ENCODE data around the gene HSD17B13. TPM values are rescaled to one million over a fixed set of nuclear protein-coding genes. Genes with fewer than 3 reads are reported as not detected.

HSD17B13 gene
- total and polyA plus RNA-seq, 2 of the 4 experiments (the other 2 are of a cell fraction) = not detected

- in situ Hi-C loops (cut with MboI; ENCODE audit: low sequenced_read_pairs) = no loop called here
- no peak overlapping the region for H3K27ac ChIP-seq (ENCODE audit: insufficient read depth, low read length)
These were observed 3.8 kb upstream of the HSD17B13 start for GRCh38 chr4:87326460-87326859.

More at GRCh38 chr4:87326460-87326859, 3.8 kb upstream of the HSD17B13 start:
- WGBS, 2 experiments (ENCODE audit: extremely low coverage in 2 of 2, insufficient read length in 1 of 2) = no CpG with 5 or more reads among the region's 3 CpGs
- H3K56ac ChIP-seq (ENCODE audit: extremely low read depth, insufficient read depth, low read length) = no peak overlapping the region
- H4K8ac ChIP-seq (ENCODE audit: low read depth in 2 of 2, low read length in 2 of 2) = no peak overlapping the region
- no peak overlapping the region for H4K5ac ChIP-seq (ENCODE audit: low read depth, low read length)
- TF ChIP-seq POLR2A (IDR thresholded peaks at IDR 0.05; ENCODE audit: low read depth, low read length) (no peak), RAD21 (IDR thresholded peaks at IDR 0.05; ENCODE audit: low read length) (no peak), FOS (IDR thresholded peaks at IDR 0.05; ENCODE audit: low read depth, low read length) (no peak), BHLHE40 (IDR thresholded peaks at IDR 0.05; ENCODE audit: low read depth, low read length) (no peak), MXI1 (IDR thresholded peaks at IDR 0.05; ENCODE audit: borderline replicate concordance, low read depth, low read length) (no peak), RCOR1 (IDR thresholded peaks at IDR 0.05; ENCODE audit: insufficient replicate concordance, low read length) (no peak), SMC3 (IDR thresholded peaks at IDR 0.05; ENCODE audit: low read depth, low read length) (no peak), NFE2L2 (IDR thresholded peaks at IDR 0.05; ENCODE audit: low read depth, low read length) (no peak), CEBPB (IDR thresholded peaks at IDR 0.05; ENCODE audit: low read depth, low read length) (no peak), RFX5 (IDR thresholded peaks at IDR 0.05; ENCODE audit: low read depth, low read length) (no peak), MAFK (IDR thresholded peaks at IDR 0.05; ENCODE audit: low read depth, low read length) (no peak), MAZ (IDR thresholded peaks at IDR 0.05; ENCODE audit: borderline replicate concordance, low read depth, low read length) (no peak), CHD1 (IDR thresholded peaks at IDR 0.05; ENCODE audit: low read depth, low read length) (no peak)
- TF ChIP-seq, protein P1, sequence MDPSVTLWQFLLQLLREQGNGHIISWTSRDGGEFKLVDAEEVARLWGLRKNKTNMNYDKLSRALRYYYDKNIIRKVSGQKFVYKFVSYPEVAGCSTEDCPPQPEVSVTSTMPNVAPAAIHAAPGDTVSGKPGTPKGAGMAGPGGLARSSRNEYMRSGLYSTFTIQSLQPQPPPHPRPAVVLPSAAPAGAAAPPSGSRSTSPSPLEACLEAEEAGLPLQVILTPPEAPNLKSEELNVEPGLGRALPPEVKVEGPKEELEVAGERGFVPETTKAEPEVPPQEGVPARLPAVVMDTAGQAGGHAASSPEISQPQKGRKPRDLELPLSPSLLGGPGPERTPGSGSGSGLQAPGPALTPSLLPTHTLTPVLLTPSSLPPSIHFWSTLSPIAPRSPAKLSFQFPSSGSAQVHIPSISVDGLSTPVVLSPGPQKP (IDR thresholded peaks at IDR 0.05; ENCODE audit: borderline replicate concordance, low read depth, low read length) = no peak
- TF ChIP-seq, protein P2, sequence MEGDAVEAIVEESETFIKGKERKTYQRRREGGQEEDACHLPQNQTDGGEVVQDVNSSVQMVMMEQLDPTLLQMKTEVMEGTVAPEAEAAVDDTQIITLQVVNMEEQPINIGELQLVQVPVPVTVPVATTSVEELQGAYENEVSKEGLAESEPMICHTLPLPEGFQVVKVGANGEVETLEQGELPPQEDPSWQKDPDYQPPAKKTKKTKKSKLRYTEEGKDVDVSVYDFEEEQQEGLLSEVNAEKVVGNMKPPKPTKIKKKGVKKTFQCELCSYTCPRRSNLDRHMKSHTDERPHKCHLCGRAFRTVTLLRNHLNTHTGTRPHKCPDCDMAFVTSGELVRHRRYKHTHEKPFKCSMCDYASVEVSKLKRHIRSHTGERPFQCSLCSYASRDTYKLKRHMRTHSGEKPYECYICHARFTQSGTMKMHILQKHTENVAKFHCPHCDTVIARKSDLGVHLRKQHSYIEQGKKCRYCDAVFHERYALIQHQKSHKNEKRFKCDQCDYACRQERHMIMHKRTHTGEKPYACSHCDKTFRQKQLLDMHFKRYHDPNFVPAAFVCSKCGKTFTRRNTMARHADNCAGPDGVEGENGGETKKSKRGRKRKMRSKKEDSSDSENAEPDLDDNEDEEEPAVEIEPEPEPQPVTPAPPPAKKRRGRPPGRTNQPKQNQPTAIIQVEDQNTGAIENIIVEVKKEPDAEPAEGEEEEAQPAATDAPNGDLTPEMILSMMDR (conservative IDR thresholded peaks at IDR 0.05; ENCODE audit: low read depth, low read length) = no peak
- no peak overlapping the region for H2BK20ac ChIP-seq (ENCODE audit: low read depth, low read length)
- no TSS peak for BruUV-seq (replicated peaks)
- ChIA-PET POLR2A (ENCODE audit: unreplicated experiment) (no interaction called here), CTCF (no interaction called here)
- H3K36me3 ChIP-seq (ENCODE audit: control insufficient read depth, insufficient read depth, low read length) = no peaks in the 10 kb centered on the region
- no peaks in the 10 kb centered on the region for H3K9me3 ChIP-seq (ENCODE audit: control insufficient read depth, insufficient read depth, low read length)
- no peak overlapping the region for H3K4me3 ChIP-seq (ENCODE audit: insufficient read depth, low read depth, low read length)
- intact Hi-C loops (cut with micrococcal nuclease) = no loop called here
- H2AK5ac ChIP-seq (ENCODE audit: low read depth, low read length) = no peak overlapping the region
- no peak for ATAC-seq (ENCODE audit: low read depth)
- no peak overlapping the region for H2AK9ac ChIP-seq (replicated peaks; ENCODE audit: low read depth, low read length, poor library complexity)
- no peak overlapping the region for H3K4me2 ChIP-seq (ENCODE audit: low read depth, low read length)
- H3K9me1 ChIP-seq (ENCODE audit: insufficient read depth, low read length) = no peaks in the 10 kb centered on the region
- H3K27me3 ChIP-seq (ENCODE audit: control insufficient read depth, insufficient read depth, low read length) = no peaks in the 10 kb centered on the region
- no peak for DNase-seq
- no peaks in the 10 kb centered on the region; the same call in 1 of the 2 replicates for H3K4me1 ChIP-seq (ENCODE audit: control insufficient read depth, insufficient read depth, low read length)
- H3K79me1 ChIP-seq (ENCODE audit: low read depth in 1 of 2, low read length in 2 of 2) = no peaks in the 10 kb centered on the region
- no peak overlapping the region for H3K18ac ChIP-seq (ENCODE audit: low read depth, low read length)
- no peak overlapping the region for H3K4ac ChIP-seq (ENCODE audit: low read depth, low read length)
- no peak overlapping the region for H3K23ac ChIP-seq (ENCODE audit: low read depth, low read length)
- no peak overlapping the region for H2BK120ac ChIP-seq (ENCODE audit: low read depth, low read length)
- no peak overlapping the region for H2AFZ ChIP-seq (replicated peaks; ENCODE audit: low read length, poor library complexity)
- H3K9ac ChIP-seq (ENCODE audit: low read depth, low read length) = no peak overlapping the region
- dilution Hi-C loops (cut with HindIII; ENCODE audit: low sequenced_read_pairs, unreplicated experiment) = no loop called here
- no peak overlapping the region for H3K14ac ChIP-seq (replicated peaks; ENCODE audit: low read depth, low read length)
- H2BK5ac ChIP-seq (ENCODE audit: low read depth, low read length, poor library complexity, severe bottlenecking) = no peak overlapping the region
- no peaks in the 10 kb centered on the region for H4K20me1 ChIP-seq (ENCODE audit: insufficient read depth, low read length)
- no peak overlapping the region for H4K91ac ChIP-seq (ENCODE audit: insufficient read depth, low read depth, low read length)
- H2BK15ac ChIP-seq (ENCODE audit: low read depth, low read length) = no peak overlapping the region

Measured in IMR-90 (cell line).